Measurements from ENCODE around the gene ATP10A. TPM values are rescaled to one million over a fixed set of nuclear protein-coding genes. Genes with fewer than 3 reads are reported as not detected.

ATP10A gene
- total RNA-seq, 2 experiments from 2014 or later, result 0.06 TPM; not detected in 1

GRCh38 chr15:25785641-25786025 is 77.5 kb downstream of the ATP10A start:
- no peak for TF ChIP-seq EZH2phosphoT487 (IDR thresholded peaks at IDR 0.05; ENCODE audit: borderline replicate concordance, low read depth, low read length)
- no peak for TF ChIP-seq CTCF (conservative IDR thresholded peaks at IDR 0.05; ENCODE audit: low read length)
- intact Hi-C loops (cut with micrococcal nuclease; ENCODE audit: unreplicated experiment), result no loop called here
- Histone ChIP-seq H2AFZ (ENCODE audit: low read length) (peak overlapping the region; percentile 49; the same call in 1 of the 2 replicates), H3K9me2 (ENCODE audit: insufficient read depth, low read length) (no peaks in the 10 kb centered on the region), H3K36me3 (ENCODE audit: insufficient read depth, low read length) (no peaks in the 10 kb centered on the region), H3K4me3 (ENCODE audit: low read depth, low read length, poor library complexity, severe bottlenecking) (no peak overlapping the region), H3K4me2 (ENCODE audit: low read length) (no peak overlapping the region; the same call in 1 of the 2 replicates), H3K27ac (ENCODE audit: low read depth, low read length, poor library complexity, severe bottlenecking) (no peak overlapping the region), H3K79me2 (ENCODE audit: insufficient read depth, low read depth, low read length) (no peaks in the 10 kb centered on the region), H3K9me3 (ENCODE audit: low read length) (no peaks in the 10 kb centered on the region), H4K20me1 (ENCODE audit: insufficient read depth, low read length) (no peaks in the 10 kb centered on the region), H3K4me1 (ENCODE audit: insufficient read depth, low read length, poor library complexity, severe bottlenecking) (peaks cover 15% of the 10 kb centered on the region)
- CTCF ChIA-PET (ENCODE audit: unreplicated experiment), result no interaction called here
- no peak for DNase-seq (ENCODE audit: low spot score)
- BruUV-seq (replicated peaks), result no TSS peak
- POLR2A ChIA-PET, result no interaction called here

- no peaks in the 10 kb centered on the region for H3K79me2 ChIP-seq (ENCODE audit: insufficient read depth, low read depth, low read length)
- peak overlapping the region; percentile 49; the same call in 1 of the 2 replicates for H2AFZ ChIP-seq (ENCODE audit: low read length)
- H3K4me1 ChIP-seq (ENCODE audit: insufficient read depth, low read length, poor library complexity, severe bottlenecking), result peaks cover 9% of the 10 kb centered on the region
- no peak for DNase-seq (ENCODE audit: low spot score)
- H3K27ac ChIP-seq (ENCODE audit: low read depth, low read length, poor library complexity, severe bottlenecking), result no peak overlapping the region
- no peaks in the 10 kb centered on the region for H3K9me3 ChIP-seq (ENCODE audit: low read length)
- no peak overlapping the region; the same call in 1 of the 2 replicates for H3K4me2 ChIP-seq (ENCODE audit: low read length)
- ChIA-PET POLR2A (interaction anchor here (0.7 kb wide), 1 partner anchor 81 kb away, joined by 5 read pairs; no protein-coding TSS in a partner anchor), CTCF (ENCODE audit: unreplicated experiment) (interaction anchor here (2.1 kb wide), 1 partner anchor 149 kb away, joined by 9 read pairs; no protein-coding TSS in a partner anchor)
- TF ChIP-seq CTCF (conservative IDR thresholded peaks at IDR 0.05; ENCODE audit: low read length), result no peak
- no peak for TF ChIP-seq EZH2phosphoT487 (IDR thresholded peaks at IDR 0.05; ENCODE audit: borderline replicate concordance, low read depth, low read length)
- H3K9me2 ChIP-seq (ENCODE audit: insufficient read depth, low read length), result no peaks in the 10 kb centered on the region
- no TSS peak for BruUV-seq (replicated peaks)
- intact Hi-C loops (cut with micrococcal nuclease; ENCODE audit: unreplicated experiment), result loop anchor here (5.0 kb wide), 1 partner anchor 147 kb away; no protein-coding TSS in a partner anchor
- H3K36me3 ChIP-seq (ENCODE audit: insufficient read depth, low read length), result no peaks in the 10 kb centered on the region
- no peaks in the 10 kb centered on the region for H4K20me1 ChIP-seq (ENCODE audit: insufficient read depth, low read length)
- no peak overlapping the region for H3K4me3 ChIP-seq (ENCODE audit: low read depth, low read length, poor library complexity, severe bottlenecking)
These were observed 78.1 kb downstream of the ATP10A start for GRCh38 chr15:25784876-25785640.
